ENCODE results near the gene KCNS3.

Gene KCNS3

GRCh38 chr2:17869128-17869527, 9.3 kb upstream of the KCNS3 start:
- Histone ChIP-seq H3K4me3 (ENCODE audit: low read depth, low read length) (no peak overlapping the region), H3K36me3 (replicated peaks) (no peaks in the 10 kb centered on the region), H3K27me3 (replicated peaks) (no peaks in the 10 kb centered on the region), H3K27ac (no peak overlapping the region)
- in situ Hi-C loops (cut with HindIII; ENCODE audit: low pct_ligation_motif_present, low sequenced_read_pairs): no loop called here
- peak; percentile 40 for DNase-seq
- TF ChIP-seq CTCF (IDR thresholded peaks at IDR 0.05; ENCODE audit: low read depth, low read length, missing control alignments): no peak

- Histone ChIP-seq H3K4me3 (ENCODE audit: low read depth, low read length) (no peak overlapping the region), H3K27me3 (replicated peaks) (peaks cover 12% of the 10 kb centered on the region), H3K27ac (no peak overlapping the region), H3K36me3 (replicated peaks) (no peaks in the 10 kb centered on the region)
- DNase-seq: no peak
- no peak for TF ChIP-seq CTCF (IDR thresholded peaks at IDR 0.05; ENCODE audit: low read depth, low read length, missing control alignments)
- in situ Hi-C loops (cut with HindIII; ENCODE audit: low pct_ligation_motif_present, low sequenced_read_pairs): no loop called here
Observed at GRCh38 chr2:17871639-17872038, 6.8 kb upstream of the KCNS3 start.

GRCh38 chr2:17873021-17873420, 5.4 kb upstream of the KCNS3 start:
- H3K27ac ChIP-seq: no peak overlapping the region
- H3K4me3 ChIP-seq (ENCODE audit: low read depth, low read length): no peak overlapping the region
- peaks cover 21% of the 10 kb centered on the region for H3K27me3 ChIP-seq (replicated peaks)
- in situ Hi-C loops (cut with HindIII; ENCODE audit: low pct_ligation_motif_present, low sequenced_read_pairs): no loop called here
- TF ChIP-seq CTCF (IDR thresholded peaks at IDR 0.05; ENCODE audit: low read depth, low read length, missing control alignments): no peak
- no peaks in the 10 kb centered on the region for H3K36me3 ChIP-seq (replicated peaks)
- DNase-seq: no peak

- no peak for DNase-seq
- peaks cover 31% of the 10 kb centered on the region for H3K27me3 ChIP-seq (replicated peaks)
Observed at GRCh38 chr2:17876590-17876989, 1.9 kb upstream of the KCNS3 start.

GRCh38 chr2:17877811-17878280, 621 bp upstream of the KCNS3 start:
- H3K36me3 ChIP-seq (replicated peaks): no peaks in the 10 kb centered on the region
- in situ Hi-C loops (cut with HindIII; ENCODE audit: low pct_ligation_motif_present, low sequenced_read_pairs): no loop called here
- no peak for TF ChIP-seq CTCF (IDR thresholded peaks at IDR 0.05; ENCODE audit: low read depth, low read length, missing control alignments)
- peaks cover 31% of the 10 kb centered on the region for H3K27me3 ChIP-seq (replicated peaks)
- no peak overlapping the region for H3K27ac ChIP-seq
- no peak for DNase-seq
- peak overlapping the region; percentile 51 for H3K4me3 ChIP-seq (ENCODE audit: low read depth, low read length)

More at GRCh38 chr2:17876590-17876989, 1.9 kb upstream of the KCNS3 start:
- no peak for TF ChIP-seq CTCF (IDR thresholded peaks at IDR 0.05; ENCODE audit: low read depth, low read length, missing control alignments)
- Histone ChIP-seq H3K4me3 (ENCODE audit: low read depth, low read length) (no peak overlapping the region), H3K36me3 (replicated peaks) (no peaks in the 10 kb centered on the region), H3K27ac (no peak overlapping the region)
- in situ Hi-C loops (cut with HindIII; ENCODE audit: low pct_ligation_motif_present, low sequenced_read_pairs): no loop called here

Measured in brain microvascular endothelial cell (primary cell).